ENCODE data around the gene RIMBP2.

The RIMBP2 gene

DNA sequence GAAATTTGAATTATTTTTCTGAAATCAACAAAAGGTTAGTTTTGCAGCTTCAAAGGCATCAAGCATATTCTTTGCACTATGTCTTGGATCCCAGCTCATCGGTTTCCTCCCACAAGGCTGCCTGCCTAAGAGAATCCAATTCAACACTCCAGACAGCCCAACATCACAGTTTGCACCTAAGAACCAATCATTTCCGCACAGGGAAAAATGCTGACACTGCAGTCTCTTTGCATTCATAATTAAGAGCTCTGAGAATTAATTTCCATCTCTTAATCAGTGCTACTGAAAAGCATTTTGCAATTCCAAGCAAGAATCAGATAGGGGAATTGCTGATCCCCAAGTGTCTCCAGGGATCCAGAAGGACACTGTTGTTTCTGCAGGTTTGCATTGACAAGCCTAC lies 202.5 kb downstream of the RIMBP2 start:
- TF ChIP-seq, protein P1, sequence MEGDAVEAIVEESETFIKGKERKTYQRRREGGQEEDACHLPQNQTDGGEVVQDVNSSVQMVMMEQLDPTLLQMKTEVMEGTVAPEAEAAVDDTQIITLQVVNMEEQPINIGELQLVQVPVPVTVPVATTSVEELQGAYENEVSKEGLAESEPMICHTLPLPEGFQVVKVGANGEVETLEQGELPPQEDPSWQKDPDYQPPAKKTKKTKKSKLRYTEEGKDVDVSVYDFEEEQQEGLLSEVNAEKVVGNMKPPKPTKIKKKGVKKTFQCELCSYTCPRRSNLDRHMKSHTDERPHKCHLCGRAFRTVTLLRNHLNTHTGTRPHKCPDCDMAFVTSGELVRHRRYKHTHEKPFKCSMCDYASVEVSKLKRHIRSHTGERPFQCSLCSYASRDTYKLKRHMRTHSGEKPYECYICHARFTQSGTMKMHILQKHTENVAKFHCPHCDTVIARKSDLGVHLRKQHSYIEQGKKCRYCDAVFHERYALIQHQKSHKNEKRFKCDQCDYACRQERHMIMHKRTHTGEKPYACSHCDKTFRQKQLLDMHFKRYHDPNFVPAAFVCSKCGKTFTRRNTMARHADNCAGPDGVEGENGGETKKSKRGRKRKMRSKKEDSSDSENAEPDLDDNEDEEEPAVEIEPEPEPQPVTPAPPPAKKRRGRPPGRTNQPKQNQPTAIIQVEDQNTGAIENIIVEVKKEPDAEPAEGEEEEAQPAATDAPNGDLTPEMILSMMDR (IDR thresholded peaks at IDR 0.05; ENCODE audit: insufficient read depth, low read depth, low read length, missing control alignments), result no peak
- no peak for DNase-seq (ENCODE audit: low read depth)
- no peak overlapping the region for H3K4me3 ChIP-seq (ENCODE audit: low read length)

DNA sequence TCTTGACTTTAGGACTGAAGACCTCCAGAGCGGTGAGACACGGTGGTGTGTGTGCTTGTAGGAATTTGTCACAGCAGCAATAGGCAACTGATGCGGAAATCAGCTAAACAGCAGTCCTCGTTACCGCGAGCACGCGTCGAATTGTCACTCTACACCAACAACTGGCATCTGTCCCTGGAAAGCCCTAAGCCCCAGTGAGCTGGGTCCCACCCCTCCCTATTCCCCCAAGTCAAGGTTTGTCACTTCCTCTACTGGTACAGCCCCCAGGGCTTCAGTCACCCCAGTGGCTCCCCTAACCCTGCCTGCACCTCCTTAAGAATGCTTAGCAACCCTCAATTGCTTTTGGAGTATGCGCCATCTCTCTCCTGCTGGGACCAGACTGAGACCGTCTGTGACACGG lies 204.8 kb downstream of the RIMBP2 start:
- DNase-seq (ENCODE audit: low read depth), result no peak
- H3K4me3 ChIP-seq (ENCODE audit: low read length), result no peak overlapping the region
- TF ChIP-seq, protein P1 (IDR thresholded peaks at IDR 0.05; ENCODE audit: insufficient read depth, low read depth, low read length, missing control alignments), result no peak

DNA sequence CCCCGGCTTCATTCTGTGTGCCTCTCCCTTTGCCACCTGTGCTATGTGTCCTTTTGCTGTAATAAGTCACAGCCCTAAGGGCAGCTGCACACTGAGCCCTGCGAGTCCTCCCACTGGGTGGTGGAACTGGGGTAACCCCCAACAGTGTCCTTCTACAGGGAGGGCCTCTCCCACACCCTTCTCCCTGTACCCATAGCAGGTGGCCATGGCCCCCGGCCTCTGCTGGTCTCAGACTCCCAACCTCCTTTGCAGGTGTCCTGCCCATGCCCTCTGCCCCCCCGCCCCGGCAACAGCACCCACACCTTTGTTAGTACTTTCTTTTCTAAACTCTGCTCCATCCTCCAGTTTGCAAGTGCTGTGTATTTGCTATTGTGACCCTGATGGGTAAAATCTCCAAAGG lies 206.6 kb downstream of the RIMBP2 start:
- no peak for DNase-seq (ENCODE audit: low read depth)
- no peak overlapping the region for H3K4me3 ChIP-seq (ENCODE audit: low read length)
- TF ChIP-seq, protein P1 (IDR thresholded peaks at IDR 0.05; ENCODE audit: insufficient read depth, low read depth, low read length, missing control alignments), result no peak

DNA sequence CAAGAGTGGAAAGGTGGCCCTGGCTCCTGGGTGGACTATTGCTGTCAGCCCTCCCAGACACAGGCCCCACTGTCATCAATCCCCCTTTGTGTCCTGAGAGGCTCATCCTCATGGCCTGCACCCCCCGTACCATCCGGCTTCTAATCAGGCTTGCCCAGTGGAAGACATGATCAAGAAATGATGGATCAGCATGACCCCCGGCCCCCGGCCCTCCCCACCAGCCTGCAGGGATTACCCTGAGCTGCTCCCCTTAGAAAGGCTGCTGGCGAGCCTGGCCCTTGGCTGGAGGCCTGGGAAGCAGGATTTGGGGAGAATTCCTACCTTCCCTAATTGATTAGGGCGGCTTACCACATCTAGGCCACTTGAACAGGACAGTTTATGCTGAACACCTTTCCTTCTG lies 207.3 kb downstream of the RIMBP2 start:
- TF ChIP-seq, protein P1 (IDR thresholded peaks at IDR 0.05; ENCODE audit: insufficient read depth, low read depth, low read length, missing control alignments), result no peak
- DNase-seq (ENCODE audit: low read depth), result no peak
- no peak overlapping the region for H3K4me3 ChIP-seq (ENCODE audit: low read length)

DNA sequence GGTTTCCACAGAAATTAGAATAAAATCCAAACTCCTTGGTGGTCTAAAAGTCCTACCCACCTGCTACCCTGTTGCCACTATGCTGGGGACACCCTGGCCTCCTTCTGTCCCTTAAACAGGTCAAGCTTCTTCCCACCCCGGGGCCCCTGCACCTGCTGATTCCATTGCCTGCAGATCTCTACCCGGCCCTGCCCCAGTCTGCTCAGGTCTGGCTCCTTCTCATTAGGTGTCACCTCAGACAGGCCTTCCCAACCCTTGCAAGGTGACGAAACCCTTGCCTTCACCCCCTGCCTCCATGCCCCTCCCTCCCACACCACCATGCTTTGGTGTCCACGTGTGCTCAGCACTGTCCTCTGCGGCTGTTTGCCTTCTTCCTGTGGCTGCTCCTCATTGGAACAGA lies 207.8 kb downstream of the RIMBP2 start:
- TF ChIP-seq, protein P1 (IDR thresholded peaks at IDR 0.05; ENCODE audit: insufficient read depth, low read depth, low read length, missing control alignments), result no peak
- no peak overlapping the region for H3K4me3 ChIP-seq (ENCODE audit: low read length)
- no peak for DNase-seq (ENCODE audit: low read depth)

DNA sequence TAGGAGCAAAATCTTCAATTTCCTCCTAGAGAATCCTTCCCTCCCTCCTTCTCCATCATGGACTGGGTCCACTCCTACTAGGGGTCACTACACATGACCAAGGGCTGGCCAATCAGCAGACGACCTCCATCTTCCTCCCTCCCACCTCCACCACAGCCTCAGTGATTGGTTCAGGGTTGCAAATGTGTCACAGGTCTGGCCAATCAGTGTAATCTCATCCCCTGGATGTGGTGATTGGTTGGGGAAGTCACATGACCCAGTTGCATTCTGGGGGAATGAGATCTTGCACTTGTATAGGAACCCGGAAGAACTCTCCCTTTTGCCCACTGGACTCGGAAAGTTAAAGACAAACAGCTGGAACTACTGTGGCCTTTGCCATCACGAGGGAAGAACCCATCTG lies 209.3 kb downstream of the RIMBP2 start:
- DNase-seq (ENCODE audit: low read depth), result no peak
- TF ChIP-seq, protein P1 (IDR thresholded peaks at IDR 0.05; ENCODE audit: insufficient read depth, low read depth, low read length, missing control alignments), result no peak
- no peak overlapping the region for H3K4me3 ChIP-seq (ENCODE audit: low read length)

DNA sequence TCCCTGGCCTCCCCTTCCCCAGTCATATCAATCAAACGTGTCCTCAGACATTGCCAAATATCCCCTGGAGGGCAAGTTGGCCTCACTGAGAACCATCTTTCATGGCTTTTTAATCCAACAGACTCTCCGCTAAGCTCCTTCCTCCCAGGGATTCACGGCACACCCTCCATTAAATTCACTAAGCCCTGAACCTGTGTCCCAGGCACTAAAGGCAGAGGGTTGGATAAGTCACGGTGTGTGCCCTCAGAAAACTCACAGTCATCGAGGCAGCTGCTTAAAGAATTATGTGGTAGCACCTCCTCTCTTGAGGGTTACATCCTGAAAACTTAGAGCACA lies 211.3 kb downstream of the RIMBP2 start:
- TF ChIP-seq, protein P1 (IDR thresholded peaks at IDR 0.05; ENCODE audit: insufficient read depth, low read depth, low read length, missing control alignments), result no peak
- no peak for DNase-seq (ENCODE audit: low read depth)
- no peak overlapping the region for H3K4me3 ChIP-seq (ENCODE audit: low read length)

All from epithelial cell of esophagus (primary cell).